Diencephalon (tissue), 1 donor: Measurements from ENCODE around the gene ICA1L. TPM values are rescaled to one million over a fixed set of nuclear protein-coding genes. Genes with fewer than 3 reads are reported as not detected.

ENCODE experiments used
- total RNA-seq: library from RNA; depleted of rRNA; stranded (reverse); fragments of >200 nt; gene quantifications from one replicate; pipeline ENCODE4 v1.2.3, GENCODE V29; 2014

ICA1L gene
- 96.4 TPM for total RNA-seq

DNA sequence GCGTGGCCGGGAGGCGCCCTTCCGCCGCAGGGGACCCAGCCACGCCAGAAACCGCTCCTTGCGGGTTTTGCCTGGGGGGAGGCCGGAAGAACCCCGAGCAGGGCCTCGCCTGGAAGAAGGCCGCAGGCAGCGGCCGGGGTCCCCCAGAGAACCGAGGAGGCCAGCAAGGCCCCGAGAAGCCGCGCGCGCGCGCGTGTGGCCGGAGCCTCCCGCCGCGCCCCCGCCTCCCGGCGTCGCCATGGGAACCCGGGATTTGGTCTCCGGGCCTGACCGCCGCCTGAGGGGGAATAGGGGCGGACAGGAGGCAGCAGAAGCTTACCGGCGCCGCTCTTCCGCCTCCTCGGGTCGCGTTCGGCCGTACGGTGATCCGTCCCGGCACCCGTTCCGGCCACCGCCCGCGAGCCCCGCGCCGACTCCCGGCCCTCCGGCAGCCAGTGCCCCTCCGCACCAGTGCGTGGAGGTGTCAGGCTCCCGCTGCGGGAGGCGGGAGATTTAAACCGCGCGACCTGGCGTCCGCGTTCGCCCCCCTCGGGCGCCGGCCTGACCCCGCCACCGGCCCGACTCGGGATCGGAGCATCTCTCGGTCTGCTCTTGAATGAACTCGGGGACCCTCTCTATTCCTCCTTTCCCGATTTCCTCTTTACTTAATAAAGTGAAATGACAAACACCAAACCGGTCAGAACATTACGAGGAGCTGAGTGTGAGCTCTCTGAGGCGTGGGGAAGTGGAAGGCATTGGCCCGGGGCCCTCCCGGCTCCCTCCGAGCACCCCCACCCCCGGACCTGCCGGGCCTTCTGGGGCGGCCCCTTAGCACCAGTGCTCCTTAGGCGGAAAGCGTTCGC is at the start of gene ICA1L:
ICA1L (minus strand) TSS at position 467 of the 842 bp plus-strand sequence. CDS start 42,757 bp downstream, outside the sequence.

DNA sequence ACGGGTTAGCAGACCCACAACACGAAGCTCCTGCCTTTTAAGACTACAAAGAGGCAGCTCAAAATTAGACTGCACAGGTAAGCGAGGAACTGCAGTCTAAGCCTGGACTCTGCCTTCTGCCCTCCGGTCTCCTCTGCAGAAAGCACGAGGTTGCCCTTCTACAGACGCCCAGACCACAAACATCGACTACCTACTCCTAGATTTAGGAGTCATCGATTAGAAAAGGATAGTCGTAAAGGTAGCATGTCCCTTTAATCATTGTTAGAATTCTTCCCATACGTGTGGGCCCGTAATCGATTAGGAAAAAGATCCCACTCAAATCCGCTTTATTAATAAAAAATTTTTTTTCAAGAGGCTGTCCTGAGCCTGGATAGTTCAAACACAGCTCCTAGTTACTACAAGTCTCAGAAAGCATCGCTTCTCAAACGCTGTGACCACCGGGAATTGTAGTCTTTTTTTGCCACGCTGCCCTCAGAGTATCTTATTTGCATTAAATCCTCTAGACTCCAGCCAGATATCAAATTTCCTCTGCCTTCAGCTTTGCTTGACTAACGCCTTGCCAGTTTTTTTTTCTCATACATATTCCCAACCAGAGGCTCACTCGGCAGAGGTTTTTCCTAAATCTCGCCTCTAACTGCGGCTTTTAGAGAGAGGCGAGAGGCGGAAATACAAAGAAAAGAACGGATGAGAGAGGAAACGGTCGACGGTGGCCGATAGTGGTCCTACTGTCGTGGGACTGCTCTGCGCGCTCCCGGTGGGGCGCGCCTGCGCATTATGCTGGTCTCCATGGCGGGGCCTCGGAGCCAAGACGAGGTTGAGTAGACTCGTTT is 40.2 kb upstream of the ICA1L start, which contains the start of the genes CARF and WDR12:
CARF (plus strand) TSS at position 764 of the 830 bp plus-strand sequence. CDS start 29,628 bp downstream, outside the sequence.
WDR12 (minus strand) TSS at position 162 of the 830 bp plus-strand sequence. CDS start 197 bp downstream, outside the sequence.

Other genes with a start within 250 kb of the ICA1L start
- 34.1 TPM for gene FAM117B, start 236.8 kb downstream of the ICA1L start, total RNA-seq
- 26.8 TPM for gene WDR12, start 39.9 kb upstream of the ICA1L start, total RNA-seq
- 26.3 TPM for gene CARF, start 40.5 kb upstream of the ICA1L start, total RNA-seq
- 42.7 TPM for gene NBEAL1, start 143.1 kb upstream of the ICA1L start, total RNA-seq